NCI-H2029 (cell line): ENCODE data around the gene CRISPLD2.

Source experiments
- DNase-seq: peaks from one replicate; lab custom pipeline; 2025; lab: John Stamatoyannopoulos, UW

Gene CRISPLD2

GRCh38 chr16:84884596-84885341, 65.0 kb downstream of the CRISPLD2 start:
- no peak for DNase-seq

GRCh38 chr16:84885342-84885910, 65.6 kb downstream of the CRISPLD2 start:
- no peak for DNase-seq

- no peak for DNase-seq
Measured at GRCh38 chr16:84886497-84887090, 66.8 kb downstream of the CRISPLD2 start.

- no peak for DNase-seq
Measured at GRCh38 chr16:84887207-84887606, 67.4 kb downstream of the CRISPLD2 start.

GRCh38 chr16:84888450-84888849, 68.7 kb downstream of the CRISPLD2 start:
- no peak for DNase-seq

GRCh38 chr16:84889066-84889465, 69.3 kb downstream of the CRISPLD2 start:
- DNase-seq = no peak

GRCh38 chr16:84890427-84890826, 70.6 kb downstream of the CRISPLD2 start:
- DNase-seq = no peak

GRCh38 chr16:84891149-84891795, 71.5 kb downstream of the CRISPLD2 start:
- no peak for DNase-seq

GRCh38 chr16:84892097-84892496, 72.3 kb downstream of the CRISPLD2 start:
- no peak for DNase-seq

- DNase-seq = no peak
Measured at GRCh38 chr16:84893467-84893848, 73.7 kb downstream of the CRISPLD2 start.

GRCh38 chr16:84893849-84894599, 74.2 kb downstream of the CRISPLD2 start:
- DNase-seq = no peak

GRCh38 chr16:84895016-84895415, 75.2 kb downstream of the CRISPLD2 start:
- DNase-seq = no peak

GRCh38 chr16:84896847-84897246, 77.1 kb downstream of the CRISPLD2 start:
- no peak for DNase-seq

- DNase-seq = no peak
Measured at GRCh38 chr16:84897911-84898377, 78.2 kb downstream of the CRISPLD2 start.

GRCh38 chr16:84898447-84898846, 78.7 kb downstream of the CRISPLD2 start:
- DNase-seq = no peak

GRCh38 chr16:84899414-84899813, 79.6 kb downstream of the CRISPLD2 start:
- DNase-seq = no peak

- no peak for DNase-seq
Measured at GRCh38 chr16:84905965-84906460, 86.2 kb downstream of the CRISPLD2 start.

GRCh38 chr16:84907051-84907450, 87.3 kb downstream of the CRISPLD2 start:
- no peak for DNase-seq

GRCh38 chr16:84907575-84907974, 87.8 kb downstream of the CRISPLD2 start:
- DNase-seq = no peak

GRCh38 chr16:84909476-84910085, 89.8 kb downstream of the CRISPLD2 start:
- no peak for DNase-seq

GRCh38 chr16:84911486-84912216, 91.9 kb downstream of the CRISPLD2 start:
- no peak for DNase-seq
